ENCODE data around the gene CAT. TPM values are rescaled to one million over a fixed set of nuclear protein-coding genes. Genes with fewer than 3 reads are reported as not detected.

CAT gene
- total RNA-seq, 1 experiment from 2014 or later = 61.7 TPM

DNA sequence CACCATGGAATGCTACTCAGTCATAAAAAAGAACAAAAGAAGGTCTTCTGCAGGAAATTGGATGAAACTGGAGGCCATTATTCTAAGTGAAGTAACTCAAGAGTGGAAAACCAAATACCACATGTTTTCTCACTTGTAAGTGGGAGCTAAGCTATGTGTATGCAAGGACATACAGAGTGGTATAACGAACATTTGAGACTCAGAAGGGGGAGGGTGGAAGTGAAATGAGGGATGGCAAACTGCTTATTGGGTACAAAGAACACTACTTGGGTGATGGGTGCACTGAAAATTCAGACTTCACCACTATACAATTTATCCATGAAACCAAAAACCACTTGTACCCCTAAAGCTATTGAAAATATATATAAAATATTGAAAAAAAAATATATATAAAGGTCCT is 13.4 kb upstream of the CAT start:
- DNase-seq (ENCODE audit: low spot score) = no peak

DNA sequence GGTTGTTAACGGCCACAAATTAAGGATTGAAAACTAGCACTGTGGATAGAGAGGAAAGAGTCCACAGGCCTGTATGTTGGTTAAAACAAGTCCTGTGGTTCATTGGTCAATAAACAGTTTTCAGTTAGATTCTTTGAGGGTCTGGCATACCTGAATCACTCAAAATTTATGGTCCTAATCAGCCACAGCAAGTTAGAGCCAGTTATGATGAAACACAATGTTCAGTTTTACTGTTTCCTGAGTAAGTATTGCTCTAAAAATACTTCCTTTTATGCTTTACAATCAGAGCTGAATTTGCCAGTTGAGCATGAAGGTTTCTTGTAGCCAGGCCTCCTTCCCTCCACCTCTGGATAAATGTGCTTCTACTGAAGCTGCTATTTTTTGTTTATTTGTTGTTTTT is 12.9 kb upstream of the CAT start:
- no peak for DNase-seq (ENCODE audit: low spot score)

DNA sequence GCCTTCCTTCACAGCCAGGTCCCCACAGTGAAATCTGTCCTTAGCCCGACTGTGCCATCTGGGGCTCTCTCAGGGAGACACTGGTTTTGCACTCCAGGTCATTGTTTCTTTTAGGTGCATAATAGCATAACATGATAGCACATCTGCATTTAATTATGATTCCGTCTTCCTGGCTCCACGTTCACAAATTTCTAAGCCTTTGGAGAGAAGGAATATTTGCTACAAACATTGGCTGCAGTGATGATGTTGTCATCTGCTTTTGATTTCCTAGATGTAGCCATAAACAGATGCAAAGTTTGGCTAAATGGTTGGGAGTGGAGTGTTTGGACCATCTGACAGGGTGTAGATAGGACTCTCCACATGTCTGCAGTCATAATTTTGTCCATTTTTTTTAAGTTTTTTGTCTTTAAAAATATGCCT is 12.0 kb upstream of the CAT start:
- no peak for DNase-seq (ENCODE audit: low spot score)

DNA sequence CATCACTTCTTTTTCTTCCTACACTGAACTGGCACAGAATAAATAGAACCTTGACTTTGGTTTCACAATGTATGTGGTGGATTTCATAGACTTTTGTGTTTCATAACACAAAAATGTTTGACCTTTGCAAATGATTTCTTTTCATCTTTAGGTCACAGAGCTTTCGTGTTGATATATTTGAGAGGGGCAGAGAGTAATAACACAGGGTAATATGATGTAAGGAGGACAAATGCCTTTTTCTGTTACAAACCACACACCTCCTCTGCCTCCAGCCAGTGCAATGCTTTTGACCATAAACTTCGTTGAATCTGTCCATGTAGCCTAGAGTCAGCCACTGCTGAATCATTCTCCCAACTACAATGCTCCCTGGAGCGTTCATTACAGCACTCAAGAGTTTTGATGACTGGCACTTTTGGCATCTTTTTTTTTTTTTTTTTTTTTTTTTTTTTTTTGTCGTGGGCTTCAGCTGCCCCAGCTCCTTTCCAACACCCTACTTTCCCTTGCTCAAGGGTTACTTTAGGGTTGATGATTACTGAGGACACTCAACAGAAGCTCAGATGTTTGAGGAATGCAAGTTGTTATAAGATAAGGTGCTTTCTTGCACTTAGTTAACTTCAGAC is 11.4 kb upstream of the CAT start:
- DNase-seq (ENCODE audit: low spot score) = no peak

DNA sequence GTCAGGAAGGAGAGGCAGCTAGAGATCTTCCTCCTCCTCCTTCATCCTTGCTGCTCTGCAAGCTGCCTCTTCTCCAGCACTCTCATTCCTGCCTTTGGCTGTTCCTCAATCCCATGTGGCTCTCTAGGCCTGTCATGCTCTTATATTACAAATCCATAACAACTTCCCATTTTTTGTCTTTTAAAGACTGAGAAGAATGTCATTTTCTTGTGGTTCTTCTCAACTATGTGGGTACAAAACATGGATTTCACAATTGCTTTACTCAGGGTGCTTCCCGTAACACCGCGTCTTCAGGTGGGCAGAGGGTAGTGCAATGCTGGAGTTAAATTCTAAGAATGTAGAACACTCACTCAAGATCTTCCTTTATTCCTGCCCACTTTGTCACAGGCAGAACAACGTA is 6.8 kb upstream of the CAT start:
- no peak for DNase-seq (ENCODE audit: low spot score)

DNA sequence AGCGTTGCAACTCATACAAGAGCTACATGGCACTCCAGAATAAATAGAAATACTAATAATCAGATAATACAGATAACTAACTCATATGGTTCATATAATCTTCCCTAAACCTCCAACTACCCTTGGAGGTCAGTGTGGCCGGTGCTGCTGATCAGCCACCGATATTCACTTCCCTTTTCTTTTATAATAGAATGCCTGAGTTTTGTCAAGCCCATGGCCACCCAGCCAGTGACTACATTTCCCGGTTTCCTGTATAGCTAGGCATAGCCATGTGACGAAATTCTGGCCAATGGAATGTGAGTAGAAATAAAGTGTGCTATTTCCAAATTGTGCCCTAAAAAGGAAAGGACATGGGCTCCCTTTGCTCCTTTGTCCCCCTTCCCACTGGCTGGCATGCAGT is 5.9 kb upstream of the CAT start:
- DNase-seq (ENCODE audit: low spot score) = no peak

DNA sequence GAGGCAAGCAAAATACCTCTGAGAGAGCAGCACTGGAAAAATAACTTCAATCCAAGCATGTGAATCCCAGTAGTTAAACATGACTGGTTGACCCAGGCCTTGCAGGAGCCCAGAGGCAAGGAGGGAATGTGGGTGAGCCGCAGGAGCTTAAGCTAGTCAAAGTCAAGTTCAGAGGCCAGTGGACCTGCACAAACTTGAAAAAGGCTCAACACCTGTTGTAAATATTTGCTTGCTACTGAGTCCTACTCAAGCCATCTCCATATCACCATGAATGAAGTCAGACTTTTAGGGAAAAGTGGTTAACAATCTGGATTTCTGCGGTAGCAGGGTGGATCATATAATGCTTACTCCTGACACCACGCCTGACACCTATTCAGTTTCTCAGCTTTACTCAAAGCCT is 4.8 kb upstream of the CAT start:
- no peak for DNase-seq (ENCODE audit: low spot score)

DNA sequence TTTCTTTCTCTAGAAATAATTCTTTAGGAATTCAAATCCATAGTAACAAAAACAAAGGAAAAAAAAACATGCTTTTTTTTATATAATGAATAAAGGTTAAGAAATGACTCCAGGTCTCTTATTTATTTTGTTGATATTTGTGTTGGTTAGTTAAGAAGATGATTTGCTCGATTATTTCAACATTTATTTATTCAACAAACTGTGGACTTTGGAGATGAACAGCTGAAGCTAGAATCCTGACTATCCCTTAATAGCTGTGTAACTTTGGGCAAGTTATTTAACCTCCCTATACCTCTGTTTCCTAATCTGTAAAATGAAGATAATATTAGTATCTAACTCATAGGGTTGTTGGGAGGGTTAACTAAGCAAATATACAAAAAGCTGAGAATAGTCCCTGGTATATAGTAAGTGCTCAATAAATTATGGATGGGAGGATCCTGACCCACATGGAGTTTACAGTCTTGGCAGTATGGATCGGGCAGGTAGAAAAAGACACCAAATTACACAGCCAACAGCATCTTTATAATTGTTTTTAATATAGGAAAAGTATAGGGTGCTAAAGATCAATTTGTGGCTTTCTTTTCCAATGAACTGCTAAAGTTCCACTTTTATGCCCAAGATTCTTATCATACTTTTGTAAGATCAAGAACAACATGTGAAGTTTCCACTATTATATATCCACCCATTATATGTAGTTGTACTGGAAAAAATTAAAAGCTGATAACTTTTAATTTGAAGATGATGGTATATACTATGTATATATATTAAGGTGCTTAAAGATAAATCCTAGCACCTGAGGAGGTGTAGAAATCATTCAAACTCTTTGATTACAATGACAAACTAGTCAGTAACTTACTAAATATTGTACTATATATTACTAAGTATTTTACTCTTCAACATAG is 1.3 kb upstream of the CAT start:
- DNase-seq (ENCODE audit: low spot score) = no peak

DNA sequence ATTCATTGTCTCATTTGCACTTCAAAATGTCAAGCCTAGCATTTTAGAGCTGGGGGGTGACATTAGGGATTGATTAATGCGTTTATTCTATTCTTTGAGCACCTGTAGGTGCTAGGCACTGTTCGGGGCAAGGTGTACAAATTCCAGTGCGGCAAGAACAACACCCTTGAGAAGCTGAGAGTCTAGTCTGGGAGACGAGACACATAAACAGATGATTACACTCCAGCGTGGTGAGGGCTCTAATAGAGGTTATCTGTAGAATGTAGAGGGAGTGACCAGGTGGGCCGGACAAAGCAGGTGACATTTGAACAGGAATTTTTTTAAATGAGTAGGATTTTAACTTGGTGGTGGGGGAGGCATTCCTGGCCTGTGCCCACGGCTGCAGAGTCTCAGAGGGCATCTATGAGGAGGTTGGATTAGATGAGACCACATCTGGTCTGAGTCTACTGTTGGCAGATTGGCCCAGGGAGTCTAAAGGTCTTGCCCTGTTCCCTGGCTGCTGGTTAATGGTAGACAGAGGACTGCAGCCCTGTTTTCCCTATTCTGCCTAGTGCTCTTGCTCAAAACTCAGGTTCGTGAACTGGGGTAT is 970 bp downstream of the CAT start:
- DNase-seq (ENCODE audit: low spot score) = peak; percentile 59

DNA sequence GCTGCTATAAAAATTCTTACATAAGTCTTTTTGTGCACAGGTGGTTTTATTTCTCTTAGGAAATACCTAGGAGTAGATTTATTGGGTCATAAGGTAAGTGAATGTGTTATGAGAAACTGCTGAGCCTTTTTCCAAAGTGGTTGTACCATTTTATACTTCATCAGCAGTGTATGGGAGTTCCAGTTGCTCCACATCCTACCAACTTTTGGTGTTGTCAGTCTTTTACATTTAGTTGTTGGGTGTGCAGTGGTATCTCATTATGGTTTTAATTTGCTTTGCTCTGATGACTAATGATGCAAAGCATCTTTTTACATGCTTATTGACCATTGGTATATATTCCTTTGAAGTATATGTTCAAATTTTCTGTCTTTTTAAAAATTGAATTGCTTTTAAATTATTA is 3.1 kb downstream of the CAT start:
- no peak for DNase-seq (ENCODE audit: low spot score)

DNA sequence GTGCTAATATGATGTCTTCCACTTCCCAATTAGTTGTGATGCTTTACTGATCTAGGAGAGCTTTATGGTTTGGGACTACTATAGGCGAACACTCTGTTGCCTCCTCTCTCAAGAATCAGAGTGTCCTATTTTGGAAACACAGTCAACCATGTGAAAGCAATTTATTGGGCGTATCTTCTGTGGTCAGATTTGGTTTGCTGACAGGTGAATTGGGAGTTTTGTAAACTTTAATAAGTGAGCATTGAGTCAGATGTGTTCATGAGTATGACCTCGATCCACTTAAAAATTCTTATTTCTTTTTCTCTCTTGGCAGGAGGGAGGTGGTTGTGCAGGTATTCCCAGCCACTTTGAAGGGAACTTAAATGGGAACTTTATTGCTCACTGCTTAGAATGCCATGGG is 4.4 kb downstream of the CAT start:
- DNase-seq (ENCODE audit: low spot score) = no peak

DNA sequence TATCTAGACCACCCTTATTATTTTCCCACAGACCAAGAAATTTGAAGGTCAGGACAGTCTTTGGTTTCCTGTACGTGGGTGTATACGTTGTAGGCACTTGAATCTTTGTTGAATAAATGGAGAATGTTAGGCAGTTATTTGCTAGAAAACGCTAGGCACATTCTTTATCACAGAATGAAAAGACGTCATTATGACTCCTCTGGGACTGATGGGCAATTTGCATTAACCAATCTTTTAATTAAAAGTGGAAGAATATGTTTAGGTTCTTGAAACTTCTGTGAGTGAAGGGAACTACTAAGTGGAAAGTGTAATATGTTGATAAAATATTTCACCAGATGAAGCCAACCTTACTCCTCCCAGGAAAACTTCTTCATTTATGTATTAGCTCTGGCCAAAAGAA is 5.7 kb downstream of the CAT start:
- no peak for DNase-seq (ENCODE audit: low spot score)

DNA sequence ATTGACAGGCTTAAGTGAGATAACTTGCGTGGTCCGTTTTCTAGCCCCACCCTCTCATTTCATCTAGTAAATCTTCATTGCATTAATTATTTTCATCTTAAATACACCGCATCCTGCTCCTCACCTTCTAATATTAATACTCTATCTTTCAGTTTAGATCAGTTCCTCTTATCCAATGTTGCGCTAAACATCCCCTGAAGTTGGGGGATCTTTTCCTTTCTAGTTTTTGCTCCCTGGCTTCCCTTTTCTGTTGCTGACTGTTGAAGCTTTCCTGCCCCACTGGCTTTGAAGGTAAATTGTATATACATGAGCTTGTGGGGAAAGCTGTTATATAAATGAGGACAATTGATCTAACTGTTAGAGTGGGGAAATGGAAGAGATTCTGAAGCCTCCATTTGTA is 7.2 kb downstream of the CAT start:
- DNase-seq (ENCODE audit: low spot score) = no peak

DNA sequence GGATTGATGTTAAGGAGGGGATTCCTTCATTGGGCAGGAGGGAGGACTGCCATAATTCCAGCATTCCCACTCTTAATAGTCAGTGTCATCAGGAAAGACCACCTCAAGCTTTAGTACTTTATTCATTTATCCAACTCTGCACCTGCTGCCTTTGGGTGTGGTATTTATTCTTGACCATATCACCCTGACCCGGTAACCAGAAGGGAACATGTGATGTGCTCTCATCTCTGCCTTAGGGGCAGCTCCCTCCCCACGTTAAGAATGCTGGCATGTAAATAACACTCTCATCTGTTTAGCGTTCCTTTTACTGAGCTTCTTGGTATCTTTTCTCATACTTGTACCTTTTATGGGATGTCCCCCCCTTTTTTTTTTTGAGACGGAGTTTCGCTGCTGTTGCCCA is 7.7 kb downstream of the CAT start:
- no peak for DNase-seq (ENCODE audit: low spot score)

DNA sequence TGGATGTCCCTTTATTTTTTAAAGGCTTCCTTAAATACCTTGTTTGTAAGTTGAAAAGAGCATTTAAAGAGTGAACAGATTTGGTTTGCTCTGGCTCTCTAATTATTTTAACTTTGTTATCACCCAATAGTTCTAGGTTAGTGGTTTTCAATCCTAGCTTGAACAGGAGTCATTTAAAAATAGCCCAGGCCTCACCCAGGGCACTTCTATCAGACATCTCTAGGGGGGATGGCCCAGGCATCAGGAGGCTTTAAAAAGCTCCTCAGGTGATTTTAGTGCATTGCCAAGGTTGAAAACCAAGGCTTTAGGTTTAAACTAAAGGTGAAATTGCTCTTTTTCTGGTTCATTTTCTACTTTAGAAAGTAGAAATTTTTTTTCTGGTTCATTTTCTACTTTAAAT is 8.3 kb downstream of the CAT start:
- no peak for DNase-seq (ENCODE audit: low spot score)

DNA sequence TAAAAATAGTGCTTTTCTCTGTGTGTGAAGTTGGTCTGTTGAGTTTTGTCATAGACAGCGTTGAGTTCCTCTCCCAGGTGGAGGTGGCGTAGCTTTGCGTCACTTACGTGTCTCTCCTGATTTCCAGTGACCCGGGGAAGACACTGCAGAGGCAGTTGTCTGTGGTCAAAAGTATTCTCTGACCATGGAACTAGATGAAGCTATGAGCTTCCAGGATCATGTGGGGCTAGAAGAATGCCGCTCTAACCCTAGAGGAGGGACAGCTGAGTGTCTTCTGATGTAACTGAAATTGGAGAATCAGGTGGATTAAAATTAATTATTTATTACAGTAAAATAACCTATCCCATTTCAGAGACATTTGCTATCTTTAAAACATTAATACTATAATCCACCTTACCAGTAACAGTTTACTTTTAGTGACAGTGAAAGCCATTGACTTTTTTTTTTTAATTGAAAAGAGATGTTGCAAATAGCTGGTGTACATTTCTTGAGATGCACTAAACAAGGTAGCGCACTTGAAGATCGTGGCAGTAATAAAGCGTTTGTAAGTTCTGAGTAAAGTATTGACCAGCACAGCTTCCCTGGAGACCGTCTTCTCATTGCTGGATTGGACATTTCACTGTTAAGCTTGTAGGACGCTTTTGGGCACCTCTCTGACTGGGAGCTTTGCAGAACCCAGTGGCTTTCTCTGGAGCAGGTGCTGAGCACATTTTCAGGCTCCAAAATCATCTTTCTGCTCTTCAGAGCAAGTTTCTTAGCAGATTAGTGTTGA is 9.7 kb downstream of the CAT start:
- no peak for DNase-seq (ENCODE audit: low spot score)

DNA sequence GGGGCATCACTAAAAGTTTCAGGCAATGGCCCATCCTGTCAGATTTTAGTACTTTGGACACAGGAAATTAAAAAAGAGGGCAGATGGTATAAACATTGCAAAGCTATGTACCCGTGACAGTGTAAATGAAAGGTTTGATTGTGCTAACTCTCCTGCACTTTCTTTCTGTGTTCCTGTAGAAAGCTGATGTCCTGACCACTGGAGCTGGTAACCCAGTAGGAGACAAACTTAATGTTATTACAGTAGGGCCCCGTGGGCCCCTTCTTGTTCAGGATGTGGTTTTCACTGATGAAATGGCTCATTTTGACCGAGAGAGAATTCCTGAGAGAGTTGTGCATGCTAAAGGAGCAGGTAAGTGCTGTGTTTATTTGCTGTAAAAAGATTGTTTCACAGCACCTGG is 10.3 kb downstream of the CAT start:
- DNase-seq (ENCODE audit: low spot score) = no peak

DNA sequence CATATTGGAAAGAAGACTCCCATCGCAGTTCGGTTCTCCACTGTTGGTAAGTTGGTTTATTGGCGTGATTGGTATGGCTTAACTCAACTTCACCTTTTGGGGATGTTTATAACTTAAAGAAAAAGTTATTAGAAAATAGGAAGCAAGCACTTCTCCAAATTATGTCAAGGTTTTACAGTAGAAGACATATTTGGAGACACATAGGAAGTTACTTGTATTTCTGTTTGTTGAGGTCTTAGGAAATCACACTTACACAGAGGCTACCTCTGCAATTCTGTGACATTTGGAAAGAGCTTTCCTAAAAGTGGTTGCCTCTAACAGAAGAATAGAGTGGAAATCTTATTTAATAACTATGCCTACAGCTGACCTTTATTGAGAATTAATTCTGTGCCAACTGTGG is 12.3 kb downstream of the CAT start:
- DNase-seq (ENCODE audit: low spot score) = no peak

DNA sequence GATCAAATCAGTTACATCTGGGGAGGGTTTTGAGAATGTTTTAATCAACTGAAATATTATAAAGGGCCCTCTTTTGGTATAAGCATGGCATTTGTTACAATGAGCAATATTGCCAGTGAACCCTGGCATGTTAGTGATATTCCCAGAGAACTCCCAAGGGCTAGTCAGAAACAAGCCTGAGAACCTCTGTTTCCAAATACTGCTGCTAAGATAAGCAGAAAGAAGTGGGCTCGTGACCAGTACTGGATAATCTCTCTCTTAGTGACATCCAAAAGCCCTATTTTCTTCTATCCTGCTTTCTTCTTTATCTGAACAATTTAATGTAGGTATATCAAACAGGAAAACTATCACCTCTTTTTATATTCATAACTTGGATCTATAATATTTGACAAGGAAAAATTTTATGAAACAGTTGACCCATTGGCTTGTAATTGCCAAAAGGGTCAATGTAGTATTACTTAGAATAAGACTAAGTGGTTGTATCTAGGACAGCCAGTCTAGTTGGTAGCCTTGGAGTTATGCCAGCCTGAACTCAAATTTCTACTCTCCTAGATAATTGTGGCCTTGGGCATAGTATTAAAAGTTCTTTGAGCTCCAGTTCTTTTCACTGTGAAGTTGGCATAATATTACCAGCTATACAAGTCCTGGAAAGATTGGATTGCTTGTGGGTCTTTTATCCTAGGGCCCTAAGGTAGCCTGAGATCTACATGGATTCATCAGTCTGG is 15.7 kb downstream of the CAT start:
- DNase-seq (ENCODE audit: low spot score) = no peak

DNA sequence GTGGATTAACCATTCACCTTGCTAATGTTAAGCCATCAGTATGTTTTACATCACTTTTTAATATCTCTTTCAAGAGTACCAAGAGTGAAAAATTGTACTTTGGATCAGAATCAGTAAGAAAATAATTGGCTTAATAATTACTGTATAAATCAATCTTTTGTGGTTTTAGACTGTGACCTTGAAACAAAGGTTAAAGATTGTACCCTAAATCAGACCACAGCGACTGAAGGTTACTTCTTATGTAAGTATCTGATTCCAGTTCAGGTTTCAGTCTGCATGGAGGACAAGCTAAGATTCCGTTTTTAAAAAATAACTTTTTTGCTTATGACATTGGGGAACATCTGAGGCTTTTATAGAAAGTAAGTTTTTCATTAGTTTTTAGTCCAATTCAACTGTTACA is 18.9 kb downstream of the CAT start:
- no peak for DNase-seq (ENCODE audit: low spot score)

DNA sequence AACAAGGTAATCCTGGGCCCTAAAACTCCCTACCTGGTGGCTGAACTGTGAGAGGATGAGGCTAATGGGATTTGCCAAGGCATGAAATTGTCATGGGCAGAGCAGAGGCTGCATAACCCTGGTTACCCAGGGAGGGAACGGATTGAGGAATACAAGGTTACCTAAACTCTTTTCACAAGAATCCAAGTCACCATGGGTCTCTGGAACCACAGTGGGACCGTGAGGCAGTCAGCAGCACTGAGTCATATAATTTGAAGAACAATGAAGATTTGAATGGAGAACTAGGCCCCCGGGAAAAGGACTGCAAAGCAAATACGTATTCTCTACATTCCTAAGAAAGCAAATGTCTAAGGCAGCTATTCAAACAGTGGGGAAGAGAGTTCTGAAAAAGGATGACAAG is 19.8 kb downstream of the CAT start:
- no peak for DNase-seq (ENCODE audit: low spot score)
